ENCODE results near the gene FGA.
"Not testable (repeated sequence)": the region's sequence is repeated elsewhere in the genome, so short reads cannot be mapped to it uniquely, and the experiment has no call there.

The FGA gene

GRCh38 chr4:154606728-154607723 lies 16.5 kb upstream of the FGA start:
- no peak for DNase-seq (ENCODE audit: low read depth)

GRCh38 chr4:154604696-154605200 lies 14.2 kb upstream of the FGA start:
- no peak for DNase-seq (ENCODE audit: low read depth)

DNA sequence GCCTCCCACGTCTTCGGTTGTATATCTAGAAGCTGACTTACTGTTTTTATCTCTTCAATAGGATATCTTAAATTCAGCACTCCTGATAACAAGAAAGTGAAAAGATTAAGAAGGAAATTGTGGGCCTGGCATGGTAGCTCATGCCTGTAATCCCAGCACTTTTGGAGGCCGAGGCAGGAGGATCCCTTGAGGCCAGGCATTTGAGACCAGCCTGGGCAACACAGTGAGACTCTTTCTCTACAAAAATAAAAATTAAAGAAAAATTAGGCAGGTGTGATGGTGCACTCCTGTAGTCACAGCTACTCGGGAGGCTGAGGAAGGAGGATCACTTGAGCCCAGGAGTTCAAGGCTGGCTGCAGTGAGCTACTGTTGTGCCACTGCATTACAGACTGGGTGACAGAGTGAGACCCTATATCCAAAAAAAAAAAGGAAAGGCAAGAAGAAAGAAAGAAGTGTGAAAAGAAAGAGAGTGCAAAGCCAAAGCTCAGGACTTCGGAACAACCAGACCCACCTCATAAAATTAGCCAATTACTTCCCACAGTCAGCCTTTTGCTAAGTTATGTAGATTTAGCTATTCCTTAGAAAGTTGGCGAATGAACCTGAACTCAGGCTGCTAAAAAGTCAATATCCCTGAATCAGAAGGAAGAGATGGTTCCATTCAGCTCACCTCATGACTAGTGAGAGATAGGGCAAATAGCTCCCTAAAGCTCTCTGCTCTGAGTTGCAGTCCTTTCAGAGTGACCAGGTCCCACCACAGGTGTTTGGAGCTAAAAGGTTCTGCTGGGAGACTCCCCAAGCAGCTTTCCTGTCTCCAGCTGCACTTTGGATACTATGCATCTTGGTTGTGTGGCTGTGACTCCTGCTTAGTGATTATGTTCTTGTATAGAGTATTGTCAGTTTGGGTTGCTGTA lies 12.7 kb upstream of the FGA start:
- no peak for DNase-seq (ENCODE audit: low read depth)

DNA sequence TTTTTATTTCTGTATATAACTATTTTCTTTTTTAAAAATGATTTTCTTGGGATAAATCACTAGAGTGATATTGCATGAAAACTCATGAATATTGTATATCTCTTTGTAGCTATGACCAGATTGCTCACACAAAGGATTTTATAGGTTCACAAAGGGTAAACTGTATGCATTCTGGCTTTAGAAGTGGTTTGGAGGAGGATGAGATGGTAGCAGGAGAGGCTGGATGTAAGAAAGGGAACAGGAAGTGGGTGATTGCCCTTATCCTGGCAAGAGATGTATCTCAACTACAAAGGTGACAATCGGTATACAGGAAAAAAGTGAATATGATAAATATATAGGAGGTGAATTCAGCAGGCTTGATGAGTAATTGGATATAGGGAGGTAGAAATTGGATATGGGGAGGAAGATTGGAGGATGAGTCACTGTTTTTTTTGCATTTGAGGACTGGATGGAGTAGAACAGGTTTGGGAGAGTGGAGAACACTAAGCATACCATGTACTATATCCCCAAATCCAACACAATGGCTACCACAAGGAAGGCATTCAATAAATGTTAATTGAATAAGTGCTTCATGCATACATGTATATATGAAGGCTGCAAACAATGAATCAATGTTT lies 12.0 kb upstream of the FGA start:
- peak; percentile 3 for DNase-seq (ENCODE audit: low read depth)

GRCh38 chr4:154597798-154598774 lies 7.5 kb upstream of the FGA start:
- DNase-seq (ENCODE audit: low read depth) = no peak

GRCh38 chr4:154597281-154597680 lies 6.7 kb upstream of the FGA start:
- DNase-seq (ENCODE audit: low read depth) = not testable (repeated sequence)

- DNase-seq (ENCODE audit: low read depth) = no peak
Measured at GRCh38 chr4:154595807-154596206, 5.3 kb upstream of the FGA start.

- not testable (repeated sequence) for DNase-seq (ENCODE audit: low read depth)
Measured at GRCh38 chr4:154594343-154594742, 3.8 kb upstream of the FGA start.

- DNase-seq (ENCODE audit: low read depth) = no peak
Measured at GRCh38 chr4:154593868-154594267, 3.3 kb upstream of the FGA start.

DNA sequence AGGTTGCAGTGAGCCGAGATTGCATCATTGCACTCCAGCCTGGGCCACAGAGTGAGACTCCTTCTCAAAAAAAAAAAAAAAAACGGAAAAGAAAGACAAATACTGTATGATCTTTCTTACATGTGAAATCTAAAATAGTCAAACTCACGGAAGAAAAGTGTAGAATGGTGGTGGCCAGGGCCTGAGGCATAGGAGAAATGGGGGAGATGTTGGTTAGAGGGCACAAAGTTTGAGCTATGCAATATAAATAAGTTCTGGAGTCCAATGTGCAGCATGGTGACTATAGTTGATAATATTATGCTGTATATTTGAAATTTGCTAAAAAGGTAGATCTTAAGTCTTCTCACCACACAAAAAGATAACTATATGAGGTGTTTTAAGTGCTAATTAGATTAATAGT lies 1.3 kb upstream of the FGA start:
- no peak for DNase-seq (ENCODE audit: low read depth)

GRCh38 chr4:154589296-154590197 lies 995 bp downstream of the FGA start:
- DNase-seq (ENCODE audit: low read depth) = no peak

- DNase-seq (ENCODE audit: low read depth) = no peak
Measured at GRCh38 chr4:154588198-154588597, 2.3 kb downstream of the FGA start.

- DNase-seq (ENCODE audit: low read depth) = no peak
Measured at GRCh38 chr4:154586296-154587033, 4.1 kb downstream of the FGA start.

GRCh38 chr4:154585369-154586018 lies 5.0 kb downstream of the FGA start:
- DNase-seq (ENCODE audit: low read depth) = no peak

GRCh38 chr4:154584259-154584658 lies 6.3 kb downstream of the FGA start:
- no peak for DNase-seq (ENCODE audit: low read depth)

- no peak for DNase-seq (ENCODE audit: low read depth)
Measured at GRCh38 chr4:154583677-154584076, 6.9 kb downstream of the FGA start.

DNA sequence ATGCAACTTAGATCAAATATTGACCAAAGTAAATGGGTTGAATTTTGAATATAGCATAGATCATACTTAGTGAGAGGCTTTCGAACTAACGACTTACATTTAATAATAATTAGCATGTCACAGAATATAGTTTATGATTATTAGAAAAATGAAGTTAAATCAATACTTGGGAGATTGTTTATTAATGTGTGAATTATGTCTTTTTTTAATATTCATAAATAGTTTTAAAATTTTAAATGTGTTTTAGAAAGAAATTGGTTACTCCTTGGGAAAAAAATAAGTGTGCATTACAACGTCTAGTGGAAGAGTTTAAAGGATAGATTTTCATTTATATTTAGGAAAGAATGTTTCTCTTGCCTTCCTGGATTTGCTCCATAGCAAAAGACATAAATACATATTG lies 7.3 kb downstream of the FGA start:
- no peak for DNase-seq (ENCODE audit: low read depth)

DNA sequence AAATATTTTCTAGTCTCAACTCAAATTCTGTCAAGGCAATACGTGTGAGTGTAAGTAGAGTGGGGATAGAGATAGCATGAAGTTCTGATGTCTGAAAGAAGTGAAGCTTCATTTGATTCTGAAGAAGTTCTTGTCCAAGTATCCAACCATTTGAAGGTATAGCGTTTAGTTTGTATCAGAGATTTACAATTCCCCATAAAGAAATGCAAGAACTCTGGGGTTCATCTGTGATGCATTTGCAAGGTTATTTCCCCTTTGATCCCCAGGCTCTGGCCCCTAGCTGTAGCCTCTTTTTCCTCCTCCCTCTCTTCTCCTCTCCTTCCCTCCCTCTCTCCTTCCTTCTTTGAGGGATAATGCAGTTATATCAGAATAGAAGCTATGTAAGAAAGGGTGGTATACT lies 7.8 kb downstream of the FGA start:
- no peak for DNase-seq (ENCODE audit: low read depth)

GRCh38 chr4:154579927-154580326 lies 10.6 kb downstream of the FGA start:
- no peak for DNase-seq (ENCODE audit: low read depth)
